ENCODE results near the gene OSBPL7. TPM values are rescaled to one million over a fixed set of nuclear protein-coding genes. Genes with fewer than 3 reads are reported as not detected.

Gene OSBPL7
- total and polyA plus RNA-seq, 2 of the 13 experiments (the other 11 are each of a cell fraction or from before 2014, with no cell fraction given): 4.7 to 6.6 TPM

GRCh38 chr17:47785538-47786123 is 36.0 kb downstream of the OSBPL7 start (continued):
- TF ChIP-seq FOXO4 (CRISPR knock-in tag; conservative IDR thresholded peaks at IDR 0.05): 0 out of 2 replicates have a peak, but pooled peaks have one; percentile 65
- no peak for TF ChIP-seq ZC3H4 (CRISPR knock-in tag; IDR thresholded peaks at IDR 0.05; ENCODE audit: borderline replicate concordance)
- TF ChIP-seq DRAP1 (CRISPR knock-in tag; IDR thresholded peaks at IDR 0.05): 0 out of 2 replicates have a peak, but pooled peaks have one; percentile 40
- no peak for TF ChIP-seq MAZ (IDR thresholded peaks at IDR 0.05; ENCODE audit: borderline replicate concordance, low read depth, low read length)
- 0 out of 2 replicates have a peak, but pooled peaks have one; percentile 34 for TF ChIP-seq MAZ (CRISPR knock-in tag; IDR thresholded peaks at IDR 0.05; ENCODE audit: low read depth)
- TF ChIP-seq ZBTB34 (CRISPR knock-in tag; IDR thresholded peaks at IDR 0.05): no peak
- no peak for TF ChIP-seq YEATS4 (CRISPR knock-in tag; IDR thresholded peaks at IDR 0.05; ENCODE audit: borderline replicate concordance)
- no peak for TF ChIP-seq HNRNPK (IDR thresholded peaks at IDR 0.05; ENCODE audit: low read depth, low read length, poor library complexity, severe bottlenecking)
- TF ChIP-seq CAMTA2 (CRISPR knock-in tag; IDR thresholded peaks at IDR 0.05; ENCODE audit: borderline replicate concordance): no peak
- TF ChIP-seq MYC (CRISPR knock-in tag; IDR thresholded peaks at IDR 0.05; ENCODE audit: borderline replicate concordance): no peak
- TF ChIP-seq HHEX (CRISPR knock-in tag; IDR thresholded peaks at IDR 0.05): no peak
- no peak for TF ChIP-seq ZNF180 (CRISPR knock-in tag; IDR thresholded peaks at IDR 0.05; ENCODE audit: borderline replicate concordance, low read depth)
- peak; percentile 92 for TF ChIP-seq ERF (CRISPR knock-in tag; IDR thresholded peaks at IDR 0.05)
- no peak for TF ChIP-seq HOXA9 (CRISPR knock-in tag; IDR thresholded peaks at IDR 0.05; ENCODE audit: borderline replicate concordance)
- no peak for TF ChIP-seq HOXA7 (CRISPR knock-in tag; IDR thresholded peaks at IDR 0.05)
- TF ChIP-seq FOSL1 (CRISPR knock-in tag; IDR thresholded peaks at IDR 0.05; ENCODE audit: borderline replicate concordance): no peak
- TF ChIP-seq MED1 (CRISPR knock-in tag; IDR thresholded peaks at IDR 0.05): no peak
- no peak for TF ChIP-seq CTCF (CRISPR knock-in tag; IDR thresholded peaks at IDR 0.05)
- peak; percentile 62 for TF ChIP-seq RXRB (CRISPR knock-in tag; IDR thresholded peaks at IDR 0.05; ENCODE audit: borderline replicate concordance)
- no peak for TF ChIP-seq ZNF570 (CRISPR knock-in tag; IDR thresholded peaks at IDR 0.05; ENCODE audit: borderline replicate concordance)
- peak; percentile 46; the same call in 1 of the 2 replicates for TF ChIP-seq KMT2B (CRISPR knock-in tag; IDR thresholded peaks at IDR 0.05)
- no peak for TF ChIP-seq GATA4 (IDR thresholded peaks at IDR 0.05; ENCODE audit: borderline replicate concordance, low read depth)
- TF ChIP-seq FUBP1 (CRISPR knock-in tag; IDR thresholded peaks at IDR 0.05; ENCODE audit: borderline replicate concordance): no peak
- TF ChIP-seq ZNF616 (CRISPR knock-in tag; IDR thresholded peaks at IDR 0.05; ENCODE audit: low read depth): no peak

All from HepG2 (cell line).